ENCODE measurements around the gene RBM47.
"Not testable (repeated sequence)": the region's sequence is repeated elsewhere in the genome, so short reads cannot be mapped to it uniquely, and the experiment has no call there.

Gene RBM47

DNA sequence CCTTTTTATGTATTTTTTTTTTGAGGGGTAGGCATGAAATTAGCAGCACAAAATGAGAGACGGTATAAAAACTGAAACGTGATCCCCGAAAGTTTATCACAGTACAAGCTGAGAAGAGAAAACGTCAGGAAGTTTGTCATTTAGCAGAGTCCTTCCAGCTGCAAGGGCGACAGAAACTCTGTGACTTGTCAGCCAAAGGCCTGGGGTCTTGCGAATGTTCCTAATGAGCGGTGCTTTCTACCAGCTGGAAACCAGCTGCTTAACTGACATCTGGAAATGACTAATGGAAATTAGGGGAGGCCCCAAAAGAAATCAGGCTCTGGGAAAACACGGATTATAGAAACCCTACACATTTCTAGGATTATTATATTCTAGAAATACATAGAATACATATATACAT lies 228.0 kb downstream of the RBM47 start:
- TF ChIP-seq POLR2A (IDR thresholded peaks at IDR 0.05; ENCODE audit: low read length) (no peak), GATA1 (IDR thresholded peaks at IDR 0.05; ENCODE audit: low read depth, low read length) (no peak)
- DNase-seq = no peak

- TF ChIP-seq POLR2A (IDR thresholded peaks at IDR 0.05; ENCODE audit: low read length) = no peak
- TF ChIP-seq GATA1 (IDR thresholded peaks at IDR 0.05; ENCODE audit: low read depth, low read length) = no peak
- DNase-seq = no peak
These were observed 228.6 kb downstream of the RBM47 start for GRCh38 chr4:40401096-40401495.

- no peak for TF ChIP-seq GATA1 (IDR thresholded peaks at IDR 0.05; ENCODE audit: low read depth, low read length)
- TF ChIP-seq POLR2A (IDR thresholded peaks at IDR 0.05; ENCODE audit: low read length) = no peak
- no peak for DNase-seq
These were observed 230.1 kb downstream of the RBM47 start for GRCh38 chr4:40399578-40399977.

- no peak for TF ChIP-seq GATA1 (IDR thresholded peaks at IDR 0.05; ENCODE audit: low read depth, low read length)
- no peak for DNase-seq
These were observed 233.5 kb downstream of the RBM47 start for GRCh38 chr4:40395908-40396793.

DNA sequence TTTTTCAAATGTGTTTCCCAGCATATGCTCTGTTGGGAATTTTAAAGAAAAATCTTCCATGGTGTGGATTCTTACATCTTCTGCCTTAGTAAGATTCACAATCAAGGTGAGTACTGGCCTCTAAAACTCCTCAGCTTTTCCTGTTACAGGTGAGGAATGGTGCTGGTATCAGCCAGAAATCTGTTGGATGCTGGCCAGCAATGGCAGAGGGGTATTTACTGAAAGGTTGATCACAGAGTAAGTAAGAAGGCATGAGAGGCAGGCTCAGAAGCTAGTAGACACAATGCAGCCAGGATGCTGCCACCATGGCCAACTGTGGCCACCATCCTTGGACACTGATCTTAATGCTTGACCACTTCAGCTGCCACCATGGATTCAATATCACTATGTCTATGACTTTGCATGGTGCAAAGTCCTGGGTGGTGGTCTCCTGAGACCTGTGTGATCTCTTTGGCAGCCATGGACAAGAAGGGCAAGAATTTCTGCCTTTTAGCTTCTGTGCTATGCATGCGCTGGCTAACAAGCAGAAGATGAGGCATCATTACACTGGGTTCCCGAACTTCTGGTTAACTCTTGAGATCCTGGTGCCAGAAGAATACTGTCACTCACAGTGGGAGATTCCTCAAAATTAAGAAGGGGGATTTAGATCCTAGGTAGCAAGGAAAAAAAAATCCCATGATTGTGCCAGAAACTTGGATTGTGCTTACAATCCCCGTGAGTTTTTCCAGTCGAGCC lies 234.3 kb downstream of the RBM47 start:
- TF ChIP-seq POLR2A (IDR thresholded peaks at IDR 0.05; ENCODE audit: low read length) = no peak
- no peak for TF ChIP-seq GATA1 (IDR thresholded peaks at IDR 0.05; ENCODE audit: low read depth, low read length)
- no peak for DNase-seq

DNA sequence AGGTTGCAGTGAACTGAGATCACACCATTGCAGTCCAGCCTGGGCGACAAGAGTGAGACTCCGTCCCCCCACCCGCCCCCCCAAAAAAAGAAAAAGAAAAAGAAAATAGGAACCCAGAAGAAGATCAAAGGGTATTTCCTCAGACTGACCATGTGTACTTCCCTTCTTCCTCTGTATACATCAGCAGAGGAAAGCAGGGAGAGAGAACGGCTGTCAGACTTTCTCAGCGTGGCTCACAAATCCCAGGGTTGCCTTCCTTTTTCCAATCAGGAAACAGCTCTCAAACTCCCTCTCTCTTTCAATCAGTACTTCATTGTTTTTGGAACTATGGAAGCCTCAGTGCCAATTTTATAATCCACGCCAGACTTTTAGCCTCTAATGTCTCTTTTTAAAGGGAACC lies 235.4 kb downstream of the RBM47 start:
- TF ChIP-seq GATA1 (IDR thresholded peaks at IDR 0.05; ENCODE audit: low read depth, low read length) = no peak
- no peak for TF ChIP-seq POLR2A (IDR thresholded peaks at IDR 0.05; ENCODE audit: low read length)
- DNase-seq = no peak

GRCh38 chr4:40392241-40392640 lies 237.4 kb downstream of the RBM47 start:
- DNase-seq = not testable (repeated sequence)

DNA sequence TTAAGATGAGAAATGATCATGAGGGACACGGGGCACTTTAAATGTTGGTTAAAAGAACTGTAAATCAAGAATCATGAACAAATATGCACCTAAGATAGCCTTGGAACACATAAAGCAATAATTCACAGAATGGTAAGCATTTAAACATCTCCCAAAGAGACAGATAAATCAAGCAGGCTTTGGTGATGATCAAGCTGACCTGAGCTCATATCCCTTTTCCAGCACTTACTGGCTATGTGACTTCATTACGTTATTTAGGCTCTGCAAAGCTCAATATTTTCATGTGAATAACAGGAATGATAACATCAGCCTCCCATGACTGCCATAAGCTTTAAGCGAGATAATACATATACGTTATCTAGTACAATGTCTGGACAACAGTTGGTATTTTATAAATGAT lies 239.7 kb downstream of the RBM47 start:
- DNase-seq = no peak
- TF ChIP-seq POLR2A (IDR thresholded peaks at IDR 0.05; ENCODE audit: low read length) (no peak), GATA1 (IDR thresholded peaks at IDR 0.05; ENCODE audit: low read depth, low read length) (no peak)

DNA sequence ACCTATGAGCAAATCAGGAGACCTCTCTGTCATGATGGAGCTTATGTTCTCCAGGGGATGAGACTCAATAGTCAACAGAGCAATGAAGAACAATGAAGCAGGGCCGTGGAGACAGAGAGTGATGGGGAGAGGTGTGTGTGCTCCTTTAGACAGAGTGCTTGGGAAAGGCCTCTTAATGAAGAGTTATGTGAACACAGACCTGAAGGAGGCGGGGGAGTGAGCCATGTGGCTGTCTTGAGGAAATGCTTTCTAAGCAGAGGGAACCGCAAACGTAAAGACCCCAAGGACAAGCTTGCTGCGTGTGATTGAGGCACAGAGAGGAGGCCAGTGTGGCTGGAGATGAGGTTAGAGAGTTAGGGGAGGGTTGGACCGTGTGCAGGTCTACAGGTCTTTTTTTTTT lies 241.4 kb downstream of the RBM47 start:
- TF ChIP-seq POLR2A (IDR thresholded peaks at IDR 0.05; ENCODE audit: low read length) = no peak
- TF ChIP-seq GATA1 (IDR thresholded peaks at IDR 0.05; ENCODE audit: low read depth, low read length) = no peak
- DNase-seq = no peak

DNA sequence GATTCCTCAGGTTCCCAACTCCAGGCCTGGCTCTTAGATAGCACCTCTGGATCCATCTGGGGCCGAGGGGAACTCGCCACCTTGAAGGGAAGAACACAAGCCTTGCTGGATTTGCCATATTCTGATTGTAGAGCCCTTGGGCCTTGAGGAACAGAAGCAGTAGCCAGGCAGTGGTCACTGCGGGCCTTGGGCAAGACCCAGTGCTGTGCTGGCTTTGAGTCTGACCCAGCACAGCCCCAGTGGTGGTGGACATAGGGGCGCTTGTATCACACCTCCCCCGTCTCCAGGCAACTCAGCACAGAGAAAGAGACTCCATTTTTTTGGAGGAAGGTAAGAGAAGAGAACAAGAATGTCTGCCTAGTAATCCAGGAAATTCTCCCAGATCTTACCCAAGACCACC lies 249.0 kb downstream of the RBM47 start:
- DNase-seq = no peak
- TF ChIP-seq POLR2A (IDR thresholded peaks at IDR 0.05; ENCODE audit: low read length) = no peak
- no peak for TF ChIP-seq GATA1 (IDR thresholded peaks at IDR 0.05; ENCODE audit: low read depth, low read length)

DNA sequence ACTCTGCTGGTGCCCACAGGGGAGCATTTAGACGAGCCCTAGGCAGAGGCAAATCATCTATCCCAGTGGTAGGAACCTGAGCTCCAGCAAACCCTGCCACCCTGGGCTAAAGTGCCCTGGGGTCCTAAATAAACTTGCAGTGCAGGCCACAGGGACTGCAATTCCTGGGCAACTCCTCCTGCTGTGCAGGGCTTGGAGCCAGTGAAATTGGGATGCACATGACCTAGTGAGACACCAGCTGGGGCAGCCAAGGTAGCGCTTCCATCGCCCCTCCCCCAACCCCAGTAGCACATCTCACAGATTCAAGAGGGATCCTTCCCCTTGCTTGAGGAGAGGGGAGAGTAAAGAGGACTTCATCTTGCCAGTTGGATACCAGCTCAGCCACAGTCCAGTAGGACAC lies 250.4 kb downstream of the RBM47 start:
- no peak for TF ChIP-seq POLR2A (IDR thresholded peaks at IDR 0.05; ENCODE audit: low read length)
- no peak for TF ChIP-seq GATA1 (IDR thresholded peaks at IDR 0.05; ENCODE audit: low read depth, low read length)
- no peak for DNase-seq

GRCh38 chr4:40378619-40379018 lies 251.0 kb downstream of the RBM47 start:
- DNase-seq = no peak
- TF ChIP-seq POLR2A (IDR thresholded peaks at IDR 0.05; ENCODE audit: low read length) (no peak), GATA1 (IDR thresholded peaks at IDR 0.05; ENCODE audit: low read depth, low read length) (no peak)

DNA sequence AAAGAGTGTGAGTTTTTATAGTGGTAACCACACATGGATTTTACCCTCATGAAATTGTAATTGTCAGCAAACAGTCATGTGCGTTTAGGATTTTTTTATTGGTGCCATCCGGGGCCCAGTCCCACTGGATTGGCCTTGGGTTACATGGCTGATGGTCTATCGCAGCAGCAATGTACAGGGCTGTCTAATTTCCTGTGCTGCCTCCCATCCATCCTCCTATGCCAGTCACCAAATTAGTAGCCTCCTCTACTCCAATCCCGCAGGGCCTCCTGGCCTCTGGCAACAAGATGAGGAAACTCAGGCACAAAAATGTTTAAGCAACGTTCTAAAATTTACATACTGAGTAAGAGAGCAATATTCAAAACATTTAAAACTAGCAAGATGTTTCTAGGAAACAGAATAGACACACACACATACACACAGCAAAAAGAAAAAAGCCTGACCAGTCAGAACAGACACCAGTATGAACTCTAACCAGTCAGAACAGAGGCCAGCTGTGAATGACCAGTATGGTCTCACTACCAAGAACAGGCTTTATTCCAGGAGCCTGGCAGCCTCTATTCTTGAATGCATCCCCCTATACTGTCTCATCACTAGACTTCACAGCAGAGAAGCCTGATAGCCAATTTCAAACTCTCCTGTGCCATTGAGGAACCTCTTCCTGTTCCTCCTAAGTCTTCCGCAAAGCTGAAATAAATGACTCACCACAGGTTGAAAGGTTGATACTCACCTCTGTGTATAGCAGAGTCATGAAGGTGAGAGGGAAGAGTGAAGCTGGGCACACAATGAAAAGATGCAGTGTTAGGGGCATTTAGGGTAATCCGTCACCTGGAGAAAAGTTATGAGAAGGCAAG lies 251.9 kb downstream of the RBM47 start:
- TF ChIP-seq POLR2A (IDR thresholded peaks at IDR 0.05; ENCODE audit: low read length) (no peak), GATA1 (IDR thresholded peaks at IDR 0.05; ENCODE audit: low read depth, low read length) (no peak)
- DNase-seq = no peak

DNA sequence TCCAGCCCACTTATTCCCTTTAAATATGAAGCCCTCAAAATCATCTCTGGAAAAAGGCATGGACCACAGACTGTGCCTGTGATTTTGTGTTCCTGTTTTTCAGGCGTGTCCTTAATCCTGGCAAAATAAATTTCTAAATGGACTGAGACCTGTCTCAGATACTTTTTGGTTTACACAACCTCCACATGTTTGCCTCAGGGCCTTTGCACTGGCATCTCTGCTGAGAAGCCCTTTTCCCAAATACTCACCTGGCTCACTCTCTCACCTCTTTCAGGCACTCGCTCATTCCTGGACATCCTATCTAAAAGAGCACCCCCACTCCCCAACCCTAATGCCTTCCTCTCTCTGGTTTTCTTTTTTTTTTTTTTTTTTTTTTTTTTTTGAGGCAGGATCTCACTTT lies 254.0 kb downstream of the RBM47 start:
- DNase-seq = no peak

More for the DNA sequence above, 254.0 kb downstream of the RBM47 start:
- TF ChIP-seq POLR2A (IDR thresholded peaks at IDR 0.05; ENCODE audit: low read length) = no peak
- no peak for TF ChIP-seq GATA1 (IDR thresholded peaks at IDR 0.05; ENCODE audit: low read depth, low read length)
